Ammon's horn (tissue), 1 donor: Measurements from ENCODE around the gene ZNF423.

Experiments used
- DNase-seq: peaks from one replicate; pipeline ENCODE4 v3.0.0-alpha.2; 2016; ENCODE audit warnings: low spot score

ZNF423 gene

GRCh38 chr16:49749816-49750215 lies 106.1 kb downstream of the ZNF423 start:
- no peak for DNase-seq

GRCh38 chr16:49748322-49748721 lies 107.6 kb downstream of the ZNF423 start:
- DNase-seq, result no peak

DNA sequence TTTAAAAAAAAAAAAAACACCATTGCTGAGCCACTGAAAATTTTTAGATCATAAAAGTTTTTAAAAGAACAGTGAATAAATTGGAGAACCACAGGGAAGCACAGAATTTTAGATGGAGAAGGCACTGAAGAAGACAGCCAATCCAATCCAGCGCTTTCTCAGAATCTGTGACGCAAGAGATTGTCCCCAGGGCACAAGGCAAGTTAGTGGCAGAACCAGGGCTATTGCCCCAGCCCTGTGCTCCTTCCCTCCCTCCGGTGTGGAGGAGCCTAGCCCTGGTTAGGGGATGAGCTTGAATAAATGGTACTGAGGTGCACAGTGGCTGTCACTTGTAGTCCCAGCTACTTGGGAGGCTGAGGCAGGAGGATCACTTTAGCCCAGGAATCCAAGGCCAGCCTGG lies 108.3 kb downstream of the ZNF423 start:
- no peak for DNase-seq

GRCh38 chr16:49746545-49746944 lies 109.4 kb downstream of the ZNF423 start:
- no peak for DNase-seq

GRCh38 chr16:49745311-49745747 lies 110.6 kb downstream of the ZNF423 start:
- no peak for DNase-seq

DNA sequence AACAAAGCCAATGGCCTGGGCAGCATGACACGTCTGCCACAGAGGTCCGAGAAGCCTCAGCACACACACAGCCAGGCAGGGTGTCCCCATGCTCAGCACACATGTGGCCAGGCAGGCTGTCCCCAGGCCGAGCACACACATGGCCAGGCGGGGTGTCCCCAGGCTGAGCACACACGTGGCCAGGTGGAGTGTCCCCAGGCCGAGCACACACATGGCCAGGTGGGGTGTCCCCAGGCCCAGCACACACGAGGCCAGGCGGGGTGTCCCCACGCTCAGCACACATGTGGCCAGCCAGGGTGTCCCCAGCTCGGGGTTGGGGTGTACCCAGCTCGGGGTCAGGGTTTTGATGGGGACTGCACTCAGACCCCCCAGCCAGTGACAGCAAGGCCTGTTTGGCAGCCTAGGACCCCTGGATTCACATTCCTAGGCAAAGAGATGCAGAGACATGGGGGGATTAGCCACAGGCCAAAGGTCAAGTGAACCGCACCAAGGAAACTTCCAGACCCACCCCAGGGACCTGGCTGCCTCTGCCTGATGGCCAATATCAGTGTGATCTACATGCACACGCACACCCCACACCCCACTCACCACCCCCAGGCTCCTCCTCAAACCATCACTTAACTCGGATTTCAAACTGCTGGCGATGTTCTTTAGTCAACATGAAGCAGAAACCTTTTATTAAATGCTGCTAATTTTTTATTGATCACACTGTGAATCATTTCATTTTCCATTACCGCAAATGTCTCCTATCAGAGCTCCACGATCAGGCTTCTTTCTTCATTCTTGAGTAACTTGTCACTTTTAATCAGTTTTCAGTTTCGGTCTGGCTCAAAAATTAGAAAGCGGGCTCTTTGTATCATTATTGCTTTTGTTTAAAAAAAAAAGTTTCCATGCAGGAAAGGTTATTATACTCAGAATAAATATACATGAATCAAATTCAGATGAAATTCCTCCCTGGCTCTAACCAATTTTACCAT lies 111.4 kb downstream of the ZNF423 start:
- no peak for DNase-seq

GRCh38 chr16:49743658-49744057 lies 112.3 kb downstream of the ZNF423 start:
- DNase-seq, result no peak

DNA sequence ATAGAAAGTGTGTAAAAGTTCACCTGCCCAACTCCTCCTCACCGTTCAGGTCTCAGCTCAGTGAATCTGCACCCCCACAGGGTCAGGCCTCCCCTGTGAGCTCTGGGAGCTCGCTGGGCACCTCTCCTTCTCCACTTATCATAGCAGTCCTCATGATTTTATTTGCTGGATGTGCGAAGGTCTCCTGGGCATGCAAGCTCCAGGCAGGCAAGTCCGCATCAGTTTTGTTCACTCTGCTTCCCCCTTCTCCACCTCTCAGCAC lies 112.8 kb downstream of the ZNF423 start:
- no peak for DNase-seq

DNA sequence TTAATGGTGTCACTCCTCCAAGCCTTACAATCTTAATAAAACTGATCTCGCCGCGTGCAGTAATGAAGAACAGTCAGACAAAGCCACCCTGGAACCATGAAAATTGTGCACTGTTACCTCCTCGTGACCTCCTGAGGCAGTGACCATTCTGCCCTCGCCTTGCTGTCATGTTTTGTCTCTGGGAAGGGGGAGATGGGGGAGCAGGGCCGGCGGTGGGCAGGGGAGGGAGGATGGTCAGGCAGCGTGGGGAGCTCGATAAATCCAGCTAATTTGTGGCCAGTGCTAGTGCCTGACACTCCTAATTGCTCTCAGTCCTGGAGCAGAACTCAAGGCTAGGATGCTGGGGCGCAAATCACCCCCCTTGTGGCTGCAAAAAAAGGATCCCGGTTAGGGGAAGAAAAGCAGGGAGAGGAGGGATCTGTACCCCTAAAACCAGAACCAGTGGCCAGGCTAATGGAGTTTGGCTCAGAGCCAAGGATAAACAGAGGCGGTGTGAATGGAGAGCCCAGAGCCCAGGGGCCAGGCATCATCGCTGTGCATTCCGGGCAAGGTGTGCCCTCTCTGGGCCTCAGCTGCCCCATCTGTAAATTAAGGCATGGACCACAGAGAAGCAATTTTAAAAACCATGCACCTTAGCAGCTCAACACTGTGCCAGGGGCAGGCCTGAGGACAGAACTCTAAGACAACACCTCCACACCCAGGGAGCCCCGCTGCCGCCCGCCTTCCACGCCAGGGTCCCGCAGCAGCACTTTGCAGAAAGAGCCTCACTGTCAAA lies 113.3 kb downstream of the ZNF423 start:
- DNase-seq, result no peak

GRCh38 chr16:49740256-49740655 lies 115.7 kb downstream of the ZNF423 start:
- no peak for DNase-seq

- DNase-seq, result no peak
Observed at GRCh38 chr16:49739381-49739780, 116.5 kb downstream of the ZNF423 start.

GRCh38 chr16:49738832-49739231 lies 117.1 kb downstream of the ZNF423 start:
- peak; percentile 35 for DNase-seq

- DNase-seq, result no peak
Observed at GRCh38 chr16:49738001-49738400, 117.9 kb downstream of the ZNF423 start.

- no peak for DNase-seq
Observed at GRCh38 chr16:49737541-49737940, 118.4 kb downstream of the ZNF423 start.

- no peak for DNase-seq
Observed at GRCh38 chr16:49734331-49734730, 121.6 kb downstream of the ZNF423 start.

DNA sequence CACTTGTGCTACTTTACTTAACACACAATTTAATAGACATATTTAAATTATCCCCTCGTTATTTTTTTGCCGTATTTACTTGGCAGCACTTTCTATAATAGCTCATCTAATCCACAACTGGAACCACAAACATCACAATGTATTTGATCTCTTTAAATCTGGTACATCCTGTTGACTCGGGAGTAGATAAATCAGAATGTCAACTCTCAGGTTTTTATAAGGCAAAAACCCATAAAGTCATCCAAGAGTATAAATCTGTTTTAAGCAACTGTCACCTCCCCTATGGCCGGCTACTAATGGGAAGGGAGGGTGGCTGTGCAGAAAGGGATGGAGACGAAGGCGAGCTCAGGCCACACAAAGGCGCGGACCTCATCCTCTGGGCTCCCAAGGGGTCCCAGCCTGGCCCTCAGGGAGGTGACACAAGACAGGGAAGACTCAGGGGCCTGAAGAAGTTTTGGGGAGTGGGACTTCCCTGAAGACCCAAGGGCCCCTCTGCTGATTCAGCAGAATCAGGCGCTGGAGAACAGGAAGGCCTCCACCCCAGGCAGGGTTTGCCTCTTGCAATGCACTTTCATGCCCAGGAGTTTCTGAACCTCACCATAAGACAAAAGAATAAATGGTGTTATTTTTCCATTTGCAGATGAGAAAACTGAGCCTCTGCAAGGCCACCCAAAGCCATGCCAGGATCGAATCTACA lies 122.5 kb downstream of the ZNF423 start:
- no peak for DNase-seq

DNA sequence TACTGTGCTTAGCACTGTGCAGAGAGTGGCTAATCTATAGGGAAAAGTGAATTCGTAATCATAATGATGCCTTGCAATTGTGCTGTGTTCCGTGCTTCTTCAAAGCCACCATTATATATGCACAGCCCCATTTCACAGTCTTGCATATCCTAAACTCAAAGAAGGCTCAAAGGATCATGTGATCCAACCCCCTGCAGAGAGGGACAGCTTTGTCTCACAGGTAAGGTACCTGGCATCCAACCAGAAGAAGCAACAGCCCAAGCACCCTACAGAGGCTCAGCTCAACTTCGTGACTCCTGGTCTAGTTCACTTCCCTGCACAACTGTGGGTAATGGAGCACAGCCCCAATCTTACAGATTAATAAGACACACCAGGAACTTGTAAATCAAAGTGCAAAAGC lies 124.0 kb downstream of the ZNF423 start:
- DNase-seq, result no peak

DNA sequence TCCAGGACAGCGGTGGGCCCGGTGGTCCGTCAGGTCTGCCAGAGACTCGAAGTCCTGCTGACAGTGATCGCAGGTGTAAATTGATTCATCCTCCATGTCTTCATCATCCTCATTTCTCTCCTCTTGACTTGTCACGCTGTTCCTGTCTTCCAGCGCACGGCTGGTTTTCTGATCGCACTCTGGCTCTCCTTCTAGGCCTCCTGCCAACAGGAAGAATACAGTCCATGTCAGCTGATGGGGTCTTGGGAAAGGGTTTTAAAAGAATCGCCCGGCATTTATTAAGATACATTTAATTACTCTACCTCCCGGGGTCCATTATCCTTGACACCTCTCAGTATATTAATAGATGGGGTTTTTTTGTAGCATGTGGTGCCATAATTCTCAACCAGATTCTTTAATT lies 125.1 kb downstream of the ZNF423 start:
- no peak for DNase-seq

DNA sequence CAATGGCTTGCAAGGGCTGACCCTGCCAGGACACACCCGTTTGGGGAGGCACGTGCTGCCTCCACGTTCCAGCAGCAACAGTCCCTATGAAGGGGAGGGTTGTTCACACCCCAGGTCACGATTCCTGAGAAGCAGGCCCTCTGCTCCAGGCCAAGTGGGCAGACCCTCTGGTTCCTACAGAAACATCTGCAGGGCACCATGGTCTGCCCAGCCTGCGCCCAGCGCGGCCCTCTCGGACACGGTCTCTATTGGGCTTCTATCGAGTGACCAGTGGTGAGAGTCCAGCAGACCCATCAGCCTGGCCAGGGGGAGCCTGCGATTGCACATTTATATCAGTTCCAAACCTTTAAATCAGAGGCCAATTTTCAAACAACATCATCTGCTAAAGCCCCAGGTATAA lies 128.3 kb downstream of the ZNF423 start:
- no peak for DNase-seq

DNA sequence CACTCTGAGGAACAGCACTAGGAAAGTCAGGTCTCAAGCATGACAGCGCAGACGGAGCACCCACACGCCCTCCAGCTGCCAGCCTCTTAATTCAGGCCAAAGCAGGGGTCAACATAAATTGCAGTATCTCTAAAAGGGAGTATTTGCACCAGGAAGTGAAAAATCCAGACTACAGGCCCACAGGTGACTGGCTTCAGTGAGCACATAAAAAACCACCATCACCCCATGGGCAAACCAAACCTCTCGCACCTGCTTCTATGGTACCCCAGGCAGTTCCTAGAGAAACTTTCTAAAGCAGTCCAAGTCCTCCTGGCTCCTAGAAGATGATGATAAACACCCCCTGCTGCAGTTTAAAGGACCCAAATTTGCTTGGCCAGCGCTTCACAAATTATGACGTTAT lies 129.8 kb downstream of the ZNF423 start:
- DNase-seq, result no peak

- DNase-seq, result no peak
Observed at GRCh38 chr16:49725651-49726050, 130.3 kb downstream of the ZNF423 start.

DNA sequence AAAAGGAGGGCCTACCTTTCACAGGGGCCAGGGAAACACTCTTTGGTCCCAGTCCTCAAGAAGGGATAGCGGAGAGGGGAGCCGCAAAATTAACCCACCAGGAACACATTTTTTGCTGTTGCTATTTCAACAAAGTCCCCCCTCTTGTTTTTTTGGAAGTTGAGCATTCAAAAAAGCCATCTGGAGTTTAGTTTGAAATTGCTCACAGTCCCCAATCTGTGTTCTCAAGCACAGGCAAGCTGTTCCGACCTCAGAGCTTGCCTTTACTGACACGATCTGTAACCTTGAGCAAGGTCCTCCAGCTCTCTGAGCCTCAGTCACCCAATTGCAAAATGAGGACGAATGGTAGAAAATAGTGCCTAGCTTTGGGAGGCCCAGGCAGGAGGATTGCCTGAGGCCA lies 131.1 kb downstream of the ZNF423 start:
- no peak for DNase-seq

GRCh38 chr16:49723310-49723709 lies 132.6 kb downstream of the ZNF423 start:
- no peak for DNase-seq
